Measurements from ENCODE around the gene CDC23.

DNA sequence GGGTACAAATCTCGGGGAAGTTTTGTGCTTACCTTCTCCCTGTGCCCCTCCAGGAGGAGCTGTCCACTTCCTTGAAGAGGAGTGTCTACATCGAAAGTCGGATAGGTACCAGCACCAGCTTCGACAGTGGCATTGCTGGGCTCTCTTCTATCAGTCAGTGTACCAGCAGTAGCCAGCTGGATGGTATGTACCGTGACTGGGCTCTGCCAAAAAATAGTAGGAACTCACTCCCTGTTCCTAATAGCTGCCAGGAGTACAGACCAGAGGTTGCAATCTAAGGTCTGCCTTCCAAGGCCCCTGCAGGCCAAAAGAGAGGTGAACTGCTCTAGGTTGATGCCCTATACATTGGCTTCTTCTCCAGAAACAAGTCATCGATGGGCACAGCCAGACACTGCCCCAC is 30.3 kb downstream of the CDC23 start:
- no peak for TF ChIP-seq ZNF707 (tag by site-specific recombination; IDR thresholded peaks at IDR 0.05)
- no peak for TF ChIP-seq ZNF416 (tag by site-specific recombination; IDR thresholded peaks at IDR 0.05)
- TF ChIP-seq SCRT2 (tag by site-specific recombination; IDR thresholded peaks at IDR 0.05): no peak
- TF ChIP-seq, protein P1, sequence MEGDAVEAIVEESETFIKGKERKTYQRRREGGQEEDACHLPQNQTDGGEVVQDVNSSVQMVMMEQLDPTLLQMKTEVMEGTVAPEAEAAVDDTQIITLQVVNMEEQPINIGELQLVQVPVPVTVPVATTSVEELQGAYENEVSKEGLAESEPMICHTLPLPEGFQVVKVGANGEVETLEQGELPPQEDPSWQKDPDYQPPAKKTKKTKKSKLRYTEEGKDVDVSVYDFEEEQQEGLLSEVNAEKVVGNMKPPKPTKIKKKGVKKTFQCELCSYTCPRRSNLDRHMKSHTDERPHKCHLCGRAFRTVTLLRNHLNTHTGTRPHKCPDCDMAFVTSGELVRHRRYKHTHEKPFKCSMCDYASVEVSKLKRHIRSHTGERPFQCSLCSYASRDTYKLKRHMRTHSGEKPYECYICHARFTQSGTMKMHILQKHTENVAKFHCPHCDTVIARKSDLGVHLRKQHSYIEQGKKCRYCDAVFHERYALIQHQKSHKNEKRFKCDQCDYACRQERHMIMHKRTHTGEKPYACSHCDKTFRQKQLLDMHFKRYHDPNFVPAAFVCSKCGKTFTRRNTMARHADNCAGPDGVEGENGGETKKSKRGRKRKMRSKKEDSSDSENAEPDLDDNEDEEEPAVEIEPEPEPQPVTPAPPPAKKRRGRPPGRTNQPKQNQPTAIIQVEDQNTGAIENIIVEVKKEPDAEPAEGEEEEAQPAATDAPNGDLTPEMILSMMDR (tag by site-specific recombination; IDR thresholded peaks at IDR 0.05): no peak
- no peak for TF ChIP-seq ZBTB20 (tag by site-specific recombination; IDR thresholded peaks at IDR 0.05)
- TF ChIP-seq ZNF571 (tag by site-specific recombination; IDR thresholded peaks at IDR 0.05): no peak
- no peak for TF ChIP-seq KLF9 (tag by site-specific recombination; IDR thresholded peaks at IDR 0.05; ENCODE audit: low read depth)
- TF ChIP-seq ZNF837 (tag by site-specific recombination; IDR thresholded peaks at IDR 0.05): no peak
- TF ChIP-seq MEIS1 (CRISPR knock-in tag; IDR thresholded peaks at IDR 0.05; ENCODE audit: borderline replicate concordance): no peak
- no peak for TF ChIP-seq HOXA7 (CRISPR knock-in tag; IDR thresholded peaks at IDR 0.05; ENCODE audit: borderline replicate concordance)
- TF ChIP-seq ZNF558 (tag by site-specific recombination; IDR thresholded peaks at IDR 0.05): no peak

Data from HEK293 (cell line).